Peyer's patch (tissue), 4 donors: ENCODE data around the gene DNAH3. TPM values are rescaled to one million over a fixed set of nuclear protein-coding genes. Genes with fewer than 3 reads are reported as not detected.

Experiments
- DNase-seq, 3 donors: peaks; one replicate each; pipeline ENCODE4 v3.0.0-alpha.2; 2017 to 2019
- H3K27ac ChIP-seq, 4 donors: fragments of 200-600 bp; sonication (generic); one replicate each; pipeline ENCODE4 v1.5.1; 2016 to 2019
- H3K27me3 ChIP-seq, 2 donors: fragments of 200-600 bp; sonication (generic); one replicate each; pipeline ENCODE4 v1.5.1; 2019
- H3K36me3 ChIP-seq, 3 donors: fragments of 200-600 bp; sonication (generic); one replicate each; pipeline ENCODE4 v1.5.1; 2016 to 2019
- H3K4me1 ChIP-seq, 4 donors: fragments of 200-600 bp; sonication (generic); one replicate each; pipeline ENCODE4 v1.5.1; 2016 to 2019
- H3K4me3 ChIP-seq, 4 donors: fragments of 200-600 bp; sonication (generic); 1 replicate in 3 of 4; 2 replicates in 1 of 4; pipeline ENCODE4 v1.5.1; 2016 to 2019; ENCODE audit warnings: mild to moderate bottlenecking in 1 of 4
- H3K9me3 ChIP-seq, 4 donors: fragments of 200-600 bp; sonication (generic); one replicate each; pipeline ENCODE4 v1.5.1; 2016 to 2019; ENCODE audit warnings: mild to moderate bottlenecking in 1 of 4
- POLR2A ChIP-seq, 2 donors: fragments of 450-650 bp; IDR thresholded peaks; one replicate each; pipeline ENCODE4 v1.5.1; 2017; ENCODE audit warnings: antibody characterized with exemption in 2 of 2, mild to moderate bottlenecking in 2 of 2, moderate library complexity in 2 of 2
- total RNA-seq, 4 donors: library from RNA; depleted of rRNA; stranded (reverse); fragments of >200 nt; gene quantifications; one replicate each; pipeline ENCODE4 v1.1.0, GENCODE V29; 2016
- TF ChIP-seq, protein P1 (sequence below), 6 experiments: fragments of 450-650 bp in 4 of 6; fragments of 200-600 bp in 2 of 6; sonication (generic) in 1 of 6; IDR thresholded peaks; one replicate each; pipeline ENCODE4 v1.5.1; 2017 to 2019; ENCODE audit warnings: antibody characterized with exemption in 6 of 6, mild to moderate bottlenecking in 3 of 6, moderate library complexity in 1 of 6

Gene DNAH3
- total RNA-seq, 4 donors from 2014 or later = 2.1 to 6.7 (median 4.5) TPM

DNA sequence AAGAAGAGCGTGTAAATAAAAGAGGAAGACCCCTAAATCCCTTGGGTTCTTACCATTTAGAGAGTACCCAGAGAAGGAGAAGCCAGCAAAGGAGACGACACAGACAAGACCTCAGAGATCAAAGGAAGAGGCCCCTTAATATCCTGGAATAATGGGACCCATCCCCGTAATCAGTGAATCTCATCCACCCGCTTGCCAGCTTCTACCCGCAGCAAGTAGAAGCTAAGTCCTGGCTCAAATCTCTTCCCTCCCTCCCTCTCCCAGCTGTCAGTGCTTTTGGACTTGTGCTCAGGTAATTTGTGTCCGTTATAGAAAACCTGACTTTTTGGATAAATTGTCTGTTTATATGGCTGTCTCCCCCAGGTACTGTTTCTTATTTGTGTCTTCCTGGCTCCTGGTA is 248.2 kb downstream of the DNAH3 start:
- DNase-seq = no peak
- Histone ChIP-seq H3K4me1 (peaks cover 0 to 58% (median 14%) of the 10 kb centered on the region in 4 donors), H3K4me3 (no peak overlapping the region), H3K27ac (peak overlapping the region in 1 of 4 donors; percentile 92), H3K27me3 (no peaks in the 10 kb centered on the region), H3K9me3 (no peaks in the 10 kb centered on the region), H3K36me3 (no peaks in the 10 kb centered on the region)
- TF ChIP-seq, protein P1, sequence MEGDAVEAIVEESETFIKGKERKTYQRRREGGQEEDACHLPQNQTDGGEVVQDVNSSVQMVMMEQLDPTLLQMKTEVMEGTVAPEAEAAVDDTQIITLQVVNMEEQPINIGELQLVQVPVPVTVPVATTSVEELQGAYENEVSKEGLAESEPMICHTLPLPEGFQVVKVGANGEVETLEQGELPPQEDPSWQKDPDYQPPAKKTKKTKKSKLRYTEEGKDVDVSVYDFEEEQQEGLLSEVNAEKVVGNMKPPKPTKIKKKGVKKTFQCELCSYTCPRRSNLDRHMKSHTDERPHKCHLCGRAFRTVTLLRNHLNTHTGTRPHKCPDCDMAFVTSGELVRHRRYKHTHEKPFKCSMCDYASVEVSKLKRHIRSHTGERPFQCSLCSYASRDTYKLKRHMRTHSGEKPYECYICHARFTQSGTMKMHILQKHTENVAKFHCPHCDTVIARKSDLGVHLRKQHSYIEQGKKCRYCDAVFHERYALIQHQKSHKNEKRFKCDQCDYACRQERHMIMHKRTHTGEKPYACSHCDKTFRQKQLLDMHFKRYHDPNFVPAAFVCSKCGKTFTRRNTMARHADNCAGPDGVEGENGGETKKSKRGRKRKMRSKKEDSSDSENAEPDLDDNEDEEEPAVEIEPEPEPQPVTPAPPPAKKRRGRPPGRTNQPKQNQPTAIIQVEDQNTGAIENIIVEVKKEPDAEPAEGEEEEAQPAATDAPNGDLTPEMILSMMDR (IDR thresholded peaks at IDR 0.05) = no peak
- no peak for TF ChIP-seq POLR2A (IDR thresholded peaks at IDR 0.05)

DNA sequence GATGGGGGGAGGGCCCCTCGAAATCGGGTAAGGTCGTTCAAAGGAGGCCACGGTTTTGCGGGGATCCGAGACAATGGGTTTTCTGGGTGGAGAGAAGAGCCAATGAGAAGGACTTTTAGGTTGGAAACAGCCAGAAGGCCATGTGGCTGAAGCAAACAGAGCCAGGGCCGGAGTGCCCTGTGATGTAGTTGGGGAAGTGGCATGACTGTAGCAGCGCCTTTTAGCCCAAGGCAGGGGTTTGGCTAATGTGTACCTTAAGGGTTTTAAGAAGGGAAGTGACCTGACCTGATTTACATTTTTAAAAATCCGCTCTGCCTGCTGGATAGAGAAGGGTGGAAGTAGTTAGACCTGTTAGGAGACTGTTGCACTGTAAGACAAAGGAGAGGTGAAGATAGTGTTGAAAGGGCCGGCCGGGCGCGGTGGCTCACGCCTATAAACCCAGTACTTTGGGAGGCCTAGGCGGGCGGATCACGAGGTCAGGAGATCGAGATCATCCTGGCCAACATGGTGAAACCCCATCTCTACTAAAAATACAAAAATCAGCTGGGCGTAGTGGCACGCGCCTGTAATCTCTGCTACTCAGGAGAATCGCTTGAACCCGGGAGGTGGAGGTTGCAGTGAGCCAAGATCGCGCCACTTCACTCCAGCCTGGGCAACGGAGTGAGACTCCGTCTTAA is 249.1 kb downstream of the DNAH3 start:
- peaks cover 0 to 62% (median 14%) of the 10 kb centered on the region in 4 donors for H3K4me1 ChIP-seq
- peak in 2 of 3 donors; percentile 63 to 72 for DNase-seq
- TF ChIP-seq, protein P1 (IDR thresholded peaks at IDR 0.05) = no peak
- TF ChIP-seq POLR2A (IDR thresholded peaks at IDR 0.05) = no peak
- no peaks in the 10 kb centered on the region for H3K9me3 ChIP-seq
- peak overlapping the region; percentile 65 to 92 (median 79) for H3K4me3 ChIP-seq
- no peaks in the 10 kb centered on the region for H3K27me3 ChIP-seq
- peak overlapping the region; percentile 88 to 94 (median 92) for H3K27ac ChIP-seq
- no peaks in the 10 kb centered on the region for H3K36me3 ChIP-seq

DNA sequence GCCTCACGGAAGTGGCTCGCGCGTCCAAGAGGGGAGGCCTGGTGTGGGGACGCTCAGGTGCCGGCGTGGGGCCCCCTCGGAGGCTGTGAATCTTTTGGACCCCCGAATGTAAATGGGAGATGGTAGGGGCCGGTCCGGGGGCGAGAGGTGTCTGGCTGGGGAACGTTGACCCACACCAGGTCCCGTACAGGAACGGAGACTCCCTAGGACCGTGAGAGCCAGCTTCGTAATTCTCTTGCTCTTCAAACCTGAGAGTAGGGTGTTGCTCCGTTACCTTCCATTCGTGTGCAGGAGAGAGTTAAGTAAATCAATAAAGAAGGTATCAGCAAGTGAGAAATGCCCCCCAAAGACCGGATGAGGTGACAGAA is 249.6 kb downstream of the DNAH3 start:
- H3K4me3 ChIP-seq = peak overlapping the region; percentile 65 to 92 (median 79)
- DNase-seq = no peak
- H3K27me3 ChIP-seq = no peaks in the 10 kb centered on the region
- H3K36me3 ChIP-seq = no peaks in the 10 kb centered on the region
- H3K4me1 ChIP-seq = peaks cover 0 to 60% (median 14%) of the 10 kb centered on the region in 4 donors
- no peak for TF ChIP-seq POLR2A (IDR thresholded peaks at IDR 0.05)
- TF ChIP-seq, protein P1 (IDR thresholded peaks at IDR 0.05) = no peak
- H3K27ac ChIP-seq = peak overlapping the region; percentile 88 to 94 (median 92)
- no peaks in the 10 kb centered on the region for H3K9me3 ChIP-seq

DNA sequence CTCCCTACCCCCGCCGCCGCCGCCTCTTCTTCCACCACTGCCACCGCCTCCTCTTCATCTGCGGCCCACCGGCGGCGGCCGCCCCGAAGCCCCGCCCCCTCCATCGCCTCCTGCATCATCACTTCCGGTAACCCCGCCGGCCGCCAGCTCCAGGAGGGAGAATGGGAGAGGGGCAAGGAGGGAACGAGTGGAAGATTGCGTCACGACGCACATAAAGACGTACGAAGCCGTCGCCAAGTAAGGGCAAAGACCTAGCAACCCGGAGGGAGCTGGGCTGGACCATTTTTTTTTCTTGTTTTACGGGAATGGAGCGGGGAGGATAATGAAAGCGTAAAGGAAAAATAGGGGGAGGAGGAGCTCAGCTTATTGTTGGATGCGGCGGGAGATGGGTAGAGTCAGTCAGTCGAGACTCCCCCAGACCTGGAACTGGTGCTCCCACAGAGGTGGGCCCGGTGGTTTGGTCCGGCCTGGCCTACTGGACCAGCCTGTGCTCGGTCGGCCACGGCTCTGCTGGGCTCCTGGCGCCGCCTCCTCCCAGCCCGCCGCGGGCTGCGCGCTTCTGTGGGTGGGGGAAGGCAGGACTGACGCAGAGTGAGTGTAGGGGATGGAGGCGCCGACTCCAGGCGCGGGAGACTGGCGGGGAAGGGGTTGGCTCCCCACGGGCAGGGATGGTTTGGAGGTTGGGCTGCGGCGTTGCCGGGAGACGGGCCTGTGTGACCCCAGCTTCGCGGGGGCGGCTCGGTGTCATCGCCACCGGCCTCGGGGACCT is 250.2 kb downstream of the DNAH3 start, which contains the start of the genes DCUN1D3 and LYRM1:
Gene DCUN1D3 (minus strand): TSS at position 60 of the 769 bp plus-strand sequence. CDS start 37,820 bp downstream, outside the sequence.
Gene LYRM1 (plus strand): TSS at position 473 of the 769 bp plus-strand sequence. CDS start 14,785 bp downstream, outside the sequence.
- peak; percentile 87 to 97 (median 93) for DNase-seq
- Histone ChIP-seq H3K4me3 (peak within 1 kb of the TSS; percentile 65 to 92 (median 79)), H3K27ac (peak within 1 kb of the TSS; percentile 88 to 94 (median 92)), H3K4me1 (peaks cover 0 to 54% (median 14%) of the 10 kb centered on the region in 4 donors), H3K9me3 (no peaks in the 10 kb centered on the region), H3K36me3 (peaks cover 0 to 4% (median 0%) of the 10 kb centered on the region in 3 donors), H3K27me3 (no peaks in the 10 kb centered on the region)
- TF ChIP-seq POLR2A (IDR thresholded peaks at IDR 0.05) = peak; percentile 75 to 81
- TF ChIP-seq, protein P1 (IDR thresholded peaks at IDR 0.05) = no peak

DNA sequence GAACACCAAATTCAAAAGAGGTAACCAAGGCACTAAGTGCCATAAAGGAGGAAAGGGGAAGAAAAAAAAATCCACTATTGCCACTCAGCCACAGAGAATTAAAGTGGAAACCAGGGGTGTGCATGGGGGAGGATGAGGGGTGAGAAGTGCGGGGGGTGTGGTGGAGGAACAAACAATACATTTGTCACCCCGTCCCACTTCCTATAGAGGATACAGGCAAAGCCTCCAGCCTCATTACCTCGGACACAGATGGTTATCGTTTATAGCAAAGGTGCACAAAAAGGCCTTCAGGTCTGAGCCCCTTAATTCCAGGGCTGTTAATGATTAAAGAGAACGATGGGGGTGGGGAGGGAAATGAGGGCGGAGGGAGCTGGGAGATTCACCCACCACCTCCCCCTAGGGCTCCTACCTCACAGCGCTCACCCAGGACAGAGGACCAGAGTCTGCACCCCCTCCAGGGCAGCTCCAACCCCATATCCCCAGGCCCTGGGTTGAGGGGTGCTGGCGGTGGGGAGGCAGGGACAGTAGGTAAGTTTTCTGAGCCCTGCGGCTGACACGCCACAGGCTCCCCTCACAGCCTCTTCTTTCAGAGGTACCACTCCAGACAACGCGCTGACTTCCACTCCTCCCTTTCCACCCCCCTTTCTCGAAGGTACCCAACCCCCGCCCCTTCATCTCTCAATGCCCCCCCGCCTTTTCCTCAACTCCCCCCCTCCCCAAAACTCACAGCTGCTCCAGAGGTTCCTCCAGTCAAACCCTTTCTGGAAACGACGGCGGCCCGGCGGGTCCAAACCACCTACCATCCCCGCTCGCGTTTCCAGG is 251.0 kb downstream of the DNAH3 start:
- H3K4me1 ChIP-seq = peaks cover 0 to 46% (median 13%) of the 10 kb centered on the region in 4 donors
- TF ChIP-seq, protein P1 (IDR thresholded peaks at IDR 0.05) = no peak
- no peak for TF ChIP-seq POLR2A (IDR thresholded peaks at IDR 0.05)
- no peak for DNase-seq
- peak overlapping the region; percentile 88 to 94 (median 92) for H3K27ac ChIP-seq
- H3K36me3 ChIP-seq = peaks cover 0 to 11% (median 0%) of the 10 kb centered on the region in 3 donors
- peak overlapping the region; percentile 65 to 92 (median 79) for H3K4me3 ChIP-seq
- no peaks in the 10 kb centered on the region for H3K9me3 ChIP-seq
- H3K27me3 ChIP-seq = no peaks in the 10 kb centered on the region
